IMR-90 (cell line): ENCODE results near the gene EFCAB5.

ENCODE experiments used
- BHLHE40 ChIP-seq: fragments of 150-350 bp; IDR thresholded peaks from 2 replicates; pipeline ENCODE4 v1.6.1; 2016; ENCODE audit warnings: mild to moderate bottlenecking, low read depth, low read length
- CEBPB ChIP-seq: IDR thresholded peaks from 2 replicates; pipeline ENCODE4 v1.6.1; 2012; ENCODE audit warnings: low read depth, low read length, improper control_type of control experiment
- CHD1 ChIP-seq: IDR thresholded peaks from 2 replicates; pipeline ENCODE4 v1.6.1; 2012; ENCODE audit warnings: low read depth, low read length, improper control_type of control experiment
- CTCF ChIP-seq: conservative IDR thresholded peaks from 2 replicates; pipeline ENCODE4 v1.5.1; 2012; ENCODE audit warnings: mild to moderate bottlenecking, low read depth, low read length, improper control_type of control experiment
- ELK1 ChIP-seq: fragments of 150-350 bp; IDR thresholded peaks from 2 replicates; pipeline ENCODE4 v1.6.1; 2016; ENCODE audit warnings: low read depth, mild to moderate bottlenecking, low read length, moderate library complexity, borderline replicate concordance
- MXI1 ChIP-seq: IDR thresholded peaks from 2 replicates; pipeline ENCODE4 v1.6.1; 2012; ENCODE audit warnings: low read depth, mild to moderate bottlenecking, low read length, moderate library complexity, borderline replicate concordance
- NFE2L2 ChIP-seq: fragments of 150-350 bp; IDR thresholded peaks from 2 replicates; pipeline ENCODE4 v1.6.1; 2016; ENCODE audit warnings: low read depth, mild to moderate bottlenecking, low read length
- POLR2A ChIP-seq: IDR thresholded peaks from 2 replicates; pipeline ENCODE4 v1.6.1; 2012; ENCODE audit warnings: mild to moderate bottlenecking, low read depth, low read length
- RAD21 ChIP-seq: IDR thresholded peaks from 2 replicates; pipeline ENCODE4 v1.6.1; 2012; ENCODE audit warnings: low read length, improper control_type of control experiment
- RCOR1 ChIP-seq: IDR thresholded peaks from 2 replicates; pipeline ENCODE4 v1.6.1; 2012; ENCODE audit warnings: mild to moderate bottlenecking, low read length, improper control_type of control experiment; ENCODE audit not compliant: insufficient replicate concordance
- RFX5 ChIP-seq: IDR thresholded peaks from 2 replicates; pipeline ENCODE4 v1.8.0; 2012; ENCODE audit warnings: low read depth, mild to moderate bottlenecking, low read length, moderate library complexity
- SMC3 ChIP-seq: fragments of 150-350 bp; IDR thresholded peaks from 2 replicates; pipeline ENCODE4 v1.6.1; 2016; ENCODE audit warnings: low read depth, mild to moderate bottlenecking, antibody characterized with exemption, low read length, moderate library complexity
- USF2 ChIP-seq: fragments of 150-350 bp; IDR thresholded peaks from 2 replicates; pipeline ENCODE4 v1.6.1; 2017; ENCODE audit warnings: mild to moderate bottlenecking, antibody characterized with exemption, low read length, low read depth

GRCh38 chr17:29918922-29919856, 22.2 kb upstream of the EFCAB5 start:
- TF ChIP-seq CEBPB (no peak), CTCF (no peak), ELK1 (no peak), BHLHE40 (no peak), RAD21 (no peak), MXI1 (no peak), USF2 (no peak), NFE2L2 (no peak), POLR2A (no peak), RCOR1 (no peak), CHD1 (no peak), RFX5 (no peak), SMC3 (no peak)
